Astrocyte (in vitro differentiated cells and primary cell): ENCODE results near the gene COPS6.

Experiments used
- EZH2 ChIP-seq: IDR thresholded peaks from 2 replicates; pipeline ENCODE4 v1.6.1; 2012; ENCODE audit warnings: mild to moderate bottlenecking, low read length, inconsistent platforms; ENCODE audit not compliant: insufficient read depth
- TF ChIP-seq, protein P1 (sequence below): IDR thresholded peaks from 2 replicates; pipeline ENCODE4 v1.5.1; 2011; ENCODE audit warnings: low read depth, mild to moderate bottlenecking, inconsistent platforms, low read length, moderate library complexity; ENCODE audit not compliant: insufficient read depth

DNA sequence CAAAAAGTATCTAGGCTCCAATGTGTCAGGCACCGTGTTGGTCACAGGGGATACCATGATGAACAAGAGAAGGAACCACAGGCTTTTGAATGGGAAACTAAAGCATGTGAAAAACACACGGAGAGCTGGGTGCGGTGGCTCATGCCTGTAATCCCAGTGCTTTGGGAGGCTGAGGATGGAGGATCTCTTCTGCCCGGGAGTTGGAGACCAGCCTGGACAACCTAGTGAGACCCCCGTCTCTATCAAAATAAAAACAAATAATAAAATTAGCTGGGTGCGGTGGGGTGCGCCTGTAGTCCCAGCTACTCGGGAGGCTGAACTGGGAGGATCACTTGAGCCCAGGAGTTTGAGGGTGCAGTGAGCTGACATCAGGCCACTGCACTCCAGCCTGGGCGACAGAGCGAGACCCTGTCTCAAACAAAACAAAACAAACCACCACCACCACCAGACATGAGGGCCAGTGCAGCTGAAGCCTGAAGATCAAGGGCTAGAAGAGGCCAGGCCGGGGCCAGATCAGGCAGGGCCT, 611 bp upstream of the COPS6 start:
- TF ChIP-seq, protein P1, sequence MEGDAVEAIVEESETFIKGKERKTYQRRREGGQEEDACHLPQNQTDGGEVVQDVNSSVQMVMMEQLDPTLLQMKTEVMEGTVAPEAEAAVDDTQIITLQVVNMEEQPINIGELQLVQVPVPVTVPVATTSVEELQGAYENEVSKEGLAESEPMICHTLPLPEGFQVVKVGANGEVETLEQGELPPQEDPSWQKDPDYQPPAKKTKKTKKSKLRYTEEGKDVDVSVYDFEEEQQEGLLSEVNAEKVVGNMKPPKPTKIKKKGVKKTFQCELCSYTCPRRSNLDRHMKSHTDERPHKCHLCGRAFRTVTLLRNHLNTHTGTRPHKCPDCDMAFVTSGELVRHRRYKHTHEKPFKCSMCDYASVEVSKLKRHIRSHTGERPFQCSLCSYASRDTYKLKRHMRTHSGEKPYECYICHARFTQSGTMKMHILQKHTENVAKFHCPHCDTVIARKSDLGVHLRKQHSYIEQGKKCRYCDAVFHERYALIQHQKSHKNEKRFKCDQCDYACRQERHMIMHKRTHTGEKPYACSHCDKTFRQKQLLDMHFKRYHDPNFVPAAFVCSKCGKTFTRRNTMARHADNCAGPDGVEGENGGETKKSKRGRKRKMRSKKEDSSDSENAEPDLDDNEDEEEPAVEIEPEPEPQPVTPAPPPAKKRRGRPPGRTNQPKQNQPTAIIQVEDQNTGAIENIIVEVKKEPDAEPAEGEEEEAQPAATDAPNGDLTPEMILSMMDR = no peak
- no peak for TF ChIP-seq EZH2
